HG02610 (cell line): ENCODE data around the gene SLC22A23.
"Not testable (repeated sequence)": the region's sequence is repeated elsewhere in the genome, so short reads cannot be mapped to it uniquely, and the experiment has no call there.

Source experiments
- ATAC-seq: cut with Tn5 transposase; IDR thresholded peaks from one replicate; pipeline ENCODE4 v1.9.1; 2021; ENCODE audit warnings: mild to moderate bottlenecking, moderate library complexity; ENCODE audit not compliant: unreplicated experiment

The SLC22A23 gene

GRCh38 chr6:3252369-3252768 is 204.5 kb downstream of the SLC22A23 start:
- no peak for ATAC-seq

DNA sequence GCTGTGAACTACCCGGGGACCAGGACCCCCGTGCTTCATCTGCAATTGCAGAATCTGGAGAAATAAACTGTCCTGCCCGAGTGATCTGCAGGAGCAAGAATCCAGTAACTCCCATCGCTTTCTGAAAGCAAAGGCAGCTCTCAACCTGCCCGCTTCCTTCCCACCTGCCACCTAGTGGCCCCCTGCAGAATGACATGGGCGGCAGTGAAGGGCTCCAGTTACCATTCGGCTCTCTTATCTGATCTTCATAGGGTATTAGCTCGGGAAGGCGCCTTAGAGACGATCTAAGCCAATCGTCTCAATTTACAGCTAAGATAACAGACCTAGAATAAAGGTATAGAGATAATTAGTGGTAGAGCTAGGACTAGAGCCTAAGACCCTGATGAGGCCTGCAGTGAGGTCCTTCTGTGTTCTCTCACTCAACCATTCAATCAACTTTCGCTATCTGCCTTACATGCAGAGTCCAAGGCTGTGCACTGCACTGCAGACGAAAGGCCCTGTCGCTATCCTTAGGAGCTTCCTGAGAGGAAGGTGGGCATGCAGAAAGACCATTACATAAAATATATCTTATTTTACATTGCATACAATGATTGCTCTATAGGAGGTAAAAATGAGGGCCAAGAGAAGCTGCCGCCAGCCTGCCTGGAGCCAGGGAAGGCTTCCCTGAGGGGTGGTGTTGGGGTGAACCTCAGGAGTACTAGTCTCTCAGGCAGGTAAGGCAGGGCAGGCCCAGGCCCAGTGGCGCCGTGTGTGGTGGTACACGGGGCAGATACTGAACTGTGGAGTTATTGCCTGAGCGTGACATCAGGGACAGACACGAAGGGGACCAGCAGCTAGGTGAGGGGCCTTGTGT is 205.2 kb downstream of the SLC22A23 start:
- ATAC-seq: peak; percentile 50

GRCh38 chr6:3250231-3250675 is 206.6 kb downstream of the SLC22A23 start:
- no peak for ATAC-seq

DNA sequence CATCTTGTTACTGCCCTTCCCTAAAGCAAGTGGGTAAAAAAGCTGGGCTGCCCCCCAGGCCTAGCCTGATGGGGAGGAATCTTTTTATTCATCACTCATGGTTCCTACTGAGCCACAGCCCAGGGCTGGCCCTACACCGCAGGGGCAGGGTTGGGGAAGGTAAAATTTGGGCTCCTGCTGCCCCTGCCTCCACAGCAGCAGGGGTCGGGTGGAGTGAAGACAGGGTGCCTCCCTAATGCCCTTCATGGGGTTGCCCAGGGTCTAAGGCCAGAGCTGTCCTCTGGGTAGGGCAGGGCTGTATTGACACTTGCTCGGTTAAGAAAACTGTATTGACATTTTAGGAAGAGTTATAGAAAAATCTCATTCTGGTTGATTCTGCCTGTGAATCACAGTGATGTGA is 207.0 kb downstream of the SLC22A23 start:
- no peak for ATAC-seq

- no peak for ATAC-seq
Observed at GRCh38 chr6:3247255-3248146, 209.3 kb downstream of the SLC22A23 start.

DNA sequence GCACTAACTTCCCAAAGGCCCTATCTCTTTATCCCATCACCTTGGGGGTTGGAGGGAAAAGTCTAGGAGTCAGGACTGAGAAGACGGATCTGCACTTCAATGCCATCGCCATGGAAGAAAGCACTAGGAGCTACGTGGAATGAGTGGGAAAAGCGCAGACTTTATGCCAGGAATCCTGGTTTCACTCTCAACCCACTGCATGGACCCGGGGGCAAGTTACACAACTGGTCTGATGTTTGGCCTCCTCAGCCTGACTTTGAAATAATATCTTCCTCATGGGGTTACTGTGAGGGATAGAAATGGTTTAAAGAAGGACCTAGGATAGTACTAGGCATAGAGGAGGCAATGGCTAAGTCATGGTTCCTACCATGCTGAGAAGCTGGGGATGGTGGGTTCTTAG is 211.6 kb downstream of the SLC22A23 start:
- no peak for ATAC-seq

DNA sequence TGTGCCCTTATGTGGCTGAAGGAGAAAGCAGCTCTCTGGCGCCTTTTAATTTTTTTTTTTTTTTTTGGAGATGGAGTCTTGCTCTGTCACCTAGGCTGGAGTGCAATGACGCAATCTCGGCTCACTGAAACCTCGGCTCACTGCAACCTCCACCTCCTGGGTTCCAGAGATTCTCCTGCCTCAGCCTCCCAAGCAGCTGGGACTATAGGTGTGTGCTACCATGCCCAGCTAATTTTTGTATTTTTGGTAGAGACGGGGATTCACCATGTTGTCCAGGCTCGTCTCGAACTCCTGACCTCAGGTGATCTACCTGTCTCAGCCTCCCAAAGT is 212.1 kb downstream of the SLC22A23 start:
- not testable (repeated sequence) for ATAC-seq

GRCh38 chr6:3244003-3244831 is 212.6 kb downstream of the SLC22A23 start:
- ATAC-seq: no peak

GRCh38 chr6:3242768-3243167 is 214.1 kb downstream of the SLC22A23 start:
- ATAC-seq: no peak

DNA sequence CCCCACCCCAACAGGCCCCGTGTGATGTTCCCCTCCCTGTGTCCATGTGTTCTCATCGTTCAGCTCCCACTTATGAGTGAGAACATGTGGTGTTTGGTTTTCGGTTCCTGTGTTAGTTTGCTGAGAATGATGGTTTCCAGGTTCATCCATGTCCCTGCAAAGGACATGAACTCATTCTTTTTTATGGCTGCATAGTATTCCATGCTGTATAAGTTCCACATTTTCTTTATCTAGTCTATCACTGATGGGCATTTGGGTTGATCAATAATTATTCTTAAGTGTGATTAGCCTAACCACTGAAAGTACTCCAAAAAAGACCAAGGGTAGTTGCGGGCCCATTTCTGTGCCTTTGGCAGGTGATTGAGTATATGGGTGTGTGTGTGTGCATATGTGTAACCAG is 215.1 kb downstream of the SLC22A23 start:
- not testable (repeated sequence) for ATAC-seq

- ATAC-seq: no peak
Observed at GRCh38 chr6:3240595-3240994, 216.3 kb downstream of the SLC22A23 start.

DNA sequence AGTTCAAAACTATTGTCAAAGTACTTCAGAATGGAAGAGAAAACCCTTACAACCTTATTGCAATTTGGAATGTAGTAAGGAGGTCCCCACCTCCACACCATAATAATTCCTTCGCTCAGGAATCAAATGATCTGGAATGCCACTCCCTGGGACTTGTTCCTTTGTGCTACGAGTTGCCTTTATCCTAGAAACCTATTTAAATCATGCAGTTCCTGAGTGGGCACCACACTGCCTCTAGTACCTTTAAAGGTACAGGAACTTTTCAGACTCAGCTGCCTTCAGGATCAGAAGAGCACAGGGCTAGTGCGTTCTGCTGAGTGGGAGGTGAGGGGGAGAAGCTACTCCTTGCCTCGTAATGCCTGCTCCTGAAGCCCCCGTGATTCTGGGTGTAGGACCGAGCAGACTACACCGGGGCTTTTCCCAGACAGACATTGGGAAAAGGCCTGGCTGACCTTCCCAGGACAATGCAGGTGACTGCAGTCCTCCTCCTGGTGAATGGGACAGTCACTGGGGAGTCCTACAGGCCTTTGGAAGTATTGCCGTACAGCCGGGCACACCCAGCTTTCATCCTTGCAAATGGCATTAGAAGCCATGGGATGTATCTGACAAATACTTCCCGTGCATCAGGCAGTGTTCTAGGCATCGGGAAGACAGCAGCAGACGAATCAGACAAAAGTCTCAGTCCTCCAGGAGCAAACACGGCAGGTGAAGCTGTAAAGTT is 217.6 kb downstream of the SLC22A23 start:
- ATAC-seq: no peak

DNA sequence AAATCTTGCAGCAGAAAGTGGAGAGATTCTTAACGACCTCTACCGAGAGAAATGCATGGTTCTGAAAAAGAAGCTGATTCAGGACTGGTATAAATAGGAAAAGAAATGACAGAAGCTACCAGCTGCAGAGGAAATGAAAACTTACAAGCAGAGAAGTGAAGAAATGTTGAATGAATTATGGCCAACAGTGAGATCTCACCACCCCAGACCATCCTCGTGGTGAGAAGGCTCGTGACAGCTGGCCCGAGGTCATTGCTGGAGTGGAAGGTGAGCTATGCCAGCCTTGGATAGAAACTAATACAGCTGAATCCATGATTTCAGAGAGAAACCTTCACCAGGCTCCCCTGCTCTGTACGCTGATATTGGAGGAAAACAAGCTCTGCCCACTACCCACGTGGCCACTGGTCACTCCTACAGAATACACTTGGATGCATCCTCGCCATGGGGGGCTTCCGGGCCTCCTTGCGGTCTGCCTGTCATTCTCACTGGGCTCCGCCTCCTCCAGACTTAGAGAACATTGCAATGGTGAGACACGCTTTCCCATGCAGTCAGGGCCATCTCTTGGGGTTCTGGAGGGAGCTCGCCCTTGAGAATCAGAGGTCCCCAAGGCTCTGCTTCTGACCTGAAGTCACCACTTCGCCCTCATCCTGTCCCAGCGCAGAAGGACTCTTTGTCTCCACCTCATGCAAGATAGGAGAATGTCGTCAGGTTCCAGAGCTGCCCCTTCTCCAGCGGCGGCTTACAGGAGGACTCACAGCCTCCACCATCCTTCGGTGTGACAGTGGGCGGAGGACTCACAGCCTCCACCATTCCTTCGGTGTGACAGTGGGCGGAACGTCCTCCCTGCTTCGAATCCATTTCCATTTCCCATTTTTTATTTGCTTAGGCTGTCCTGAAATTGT is 218.8 kb downstream of the SLC22A23 start:
- ATAC-seq: no peak

DNA sequence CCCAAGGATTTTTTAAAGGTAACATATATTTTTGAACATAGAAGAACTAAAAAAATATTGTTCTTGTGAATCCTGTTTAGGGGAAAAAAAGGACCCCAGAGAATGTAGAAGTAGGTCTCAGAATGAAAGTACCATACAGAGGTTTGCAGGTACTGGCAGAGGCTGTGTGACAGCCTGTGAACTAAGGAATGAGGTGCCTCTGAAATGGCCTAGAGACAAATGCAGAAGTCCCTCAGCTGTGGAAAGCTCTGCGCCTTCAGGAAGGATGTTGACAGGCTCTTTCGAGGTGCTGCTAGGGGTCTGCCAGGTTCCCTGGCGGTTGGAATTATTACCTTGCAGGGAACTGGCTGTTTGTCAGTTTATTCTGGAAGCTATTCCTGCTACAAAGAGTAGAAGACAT is 220.8 kb downstream of the SLC22A23 start:
- ATAC-seq: peak; percentile 52

- no peak for ATAC-seq
Observed at GRCh38 chr6:3235486-3235885, 221.4 kb downstream of the SLC22A23 start.

DNA sequence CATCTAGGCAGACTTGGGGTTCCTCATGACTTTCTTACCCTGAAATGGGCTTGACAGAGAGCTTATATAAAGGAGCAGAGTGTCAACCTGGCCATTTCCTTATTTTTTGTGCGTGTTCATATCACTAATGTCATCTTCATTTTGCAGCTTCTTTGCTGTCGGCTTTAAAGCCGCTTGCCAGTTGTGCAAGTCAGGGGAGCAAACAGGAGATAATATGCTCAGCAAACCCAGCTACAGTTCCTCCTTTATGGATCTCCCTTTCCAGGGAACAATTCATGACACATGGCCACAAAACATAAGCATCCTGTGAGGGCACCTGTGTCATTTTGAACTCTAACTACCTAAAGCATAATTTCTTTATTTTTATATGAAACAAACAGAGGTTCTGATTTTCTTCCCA is 222.9 kb downstream of the SLC22A23 start:
- ATAC-seq: no peak

DNA sequence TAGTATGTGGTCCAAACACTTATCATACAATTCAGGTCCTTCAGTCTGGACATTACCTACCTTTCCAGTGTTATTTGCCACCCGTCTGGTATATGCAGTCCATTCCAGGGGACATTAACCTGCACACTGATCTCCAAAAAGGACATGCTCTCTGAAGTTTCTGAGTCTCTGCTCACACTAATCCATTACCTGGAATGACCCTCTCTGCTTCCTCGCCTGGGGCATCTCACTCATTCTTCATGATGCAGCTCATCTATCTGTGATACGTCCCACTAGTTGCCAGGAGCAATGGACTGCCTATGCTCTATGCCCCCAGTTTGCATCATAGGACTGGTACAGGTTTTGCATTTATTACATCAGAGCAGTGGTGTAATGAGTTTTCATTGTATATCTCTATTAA is 223.5 kb downstream of the SLC22A23 start:
- ATAC-seq: no peak

DNA sequence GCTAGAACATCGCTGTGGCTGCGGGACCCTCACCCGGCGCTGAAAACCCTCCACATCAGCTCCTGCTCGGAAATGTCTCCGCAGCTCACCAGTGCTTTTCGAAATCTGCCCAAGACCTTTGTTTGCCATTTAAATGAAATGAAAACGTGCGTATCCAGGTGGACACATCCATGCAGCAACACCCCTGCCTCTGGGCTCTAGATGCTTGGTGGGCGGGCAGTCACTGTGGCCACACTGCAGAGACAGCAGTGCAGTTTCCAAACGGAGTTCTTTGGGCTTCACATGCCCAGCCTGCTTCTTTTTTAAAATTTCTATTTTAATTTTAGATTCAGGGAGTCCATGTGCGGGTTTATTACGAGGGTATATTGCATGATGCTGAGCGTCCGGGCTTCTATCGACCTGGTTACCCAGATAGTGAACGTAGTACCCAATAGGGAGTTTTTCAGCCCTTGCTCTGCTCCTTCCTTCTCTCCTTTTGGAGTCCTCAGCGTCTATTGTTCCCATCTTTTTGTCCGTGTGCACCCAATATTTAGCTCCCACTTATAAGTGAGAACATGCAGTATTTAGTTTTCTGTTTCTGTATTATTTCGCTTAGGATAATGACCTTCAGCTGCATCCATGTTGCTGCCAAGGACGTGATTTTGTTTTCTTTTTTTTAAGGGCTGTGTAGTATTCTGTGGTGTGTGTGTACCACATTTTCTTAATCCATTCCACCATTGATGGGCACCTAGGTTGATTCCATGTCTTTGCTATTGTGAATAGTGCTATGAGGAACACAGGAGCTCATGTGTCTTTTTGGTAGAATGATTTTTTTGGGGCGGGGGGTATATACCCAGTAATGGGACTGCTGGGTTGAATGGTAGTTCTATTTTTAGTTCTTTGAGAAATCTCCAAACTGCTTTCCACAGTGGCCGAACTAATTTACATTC is 224.6 kb downstream of the SLC22A23 start:
- no peak for ATAC-seq
